OCI-LY7 (cell line): ENCODE measurements around the gene WBP4.

Source experiments
- EZH2phosphoT487 ChIP-seq: fragments of 200-600 bp; sonication (generic); IDR thresholded peaks from 2 replicates; pipeline ENCODE4 v1.6.1; 2018; ENCODE audit warnings: low read depth, borderline replicate concordance, mild to moderate bottlenecking, mixed run types, antibody characterized with exemption, low read length, moderate library complexity, mixed read lengths
- TF ChIP-seq, protein P1 (sequence below): fragments of 200-600 bp; sonication (generic); conservative IDR thresholded peaks from 2 replicates; pipeline ENCODE4 v1.5.1; 2014; ENCODE audit warnings: mild to moderate bottlenecking, antibody characterized with exemption, low read length, moderate library complexity, mixed read lengths

DNA sequence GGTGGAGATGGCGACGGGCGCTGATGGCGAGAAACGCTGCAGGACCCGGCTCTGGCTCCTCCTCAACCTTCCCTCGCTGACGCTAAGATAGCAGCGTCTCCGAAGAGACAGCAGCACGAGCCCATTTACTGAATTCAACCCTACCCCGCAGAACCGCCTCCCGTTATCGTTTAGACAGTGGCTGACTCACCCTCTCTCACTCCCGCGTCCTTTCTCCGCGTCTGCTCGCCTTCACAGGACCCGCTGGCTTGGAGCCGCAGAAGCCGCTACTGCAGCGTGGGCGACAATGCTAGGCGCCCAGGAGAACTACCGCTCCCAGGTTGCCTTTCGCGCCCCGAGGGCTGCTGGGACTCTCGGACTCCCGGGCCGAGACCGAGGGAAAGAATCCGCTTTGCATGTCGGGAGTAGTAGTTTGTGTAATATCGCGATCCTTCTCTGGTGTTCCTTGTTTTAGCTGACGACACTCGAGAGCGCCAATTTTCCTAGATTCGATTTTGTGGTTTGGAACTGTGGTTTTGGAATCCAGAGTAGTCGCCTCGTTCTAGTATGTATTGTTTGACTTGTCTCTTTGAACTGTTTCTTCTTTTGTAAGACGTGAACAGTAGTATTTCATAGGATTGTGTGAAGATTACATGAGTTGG, 71.3 kb downstream of the WBP4 start, which contains the start of gene KBTBD6:
- TF ChIP-seq, protein P1, sequence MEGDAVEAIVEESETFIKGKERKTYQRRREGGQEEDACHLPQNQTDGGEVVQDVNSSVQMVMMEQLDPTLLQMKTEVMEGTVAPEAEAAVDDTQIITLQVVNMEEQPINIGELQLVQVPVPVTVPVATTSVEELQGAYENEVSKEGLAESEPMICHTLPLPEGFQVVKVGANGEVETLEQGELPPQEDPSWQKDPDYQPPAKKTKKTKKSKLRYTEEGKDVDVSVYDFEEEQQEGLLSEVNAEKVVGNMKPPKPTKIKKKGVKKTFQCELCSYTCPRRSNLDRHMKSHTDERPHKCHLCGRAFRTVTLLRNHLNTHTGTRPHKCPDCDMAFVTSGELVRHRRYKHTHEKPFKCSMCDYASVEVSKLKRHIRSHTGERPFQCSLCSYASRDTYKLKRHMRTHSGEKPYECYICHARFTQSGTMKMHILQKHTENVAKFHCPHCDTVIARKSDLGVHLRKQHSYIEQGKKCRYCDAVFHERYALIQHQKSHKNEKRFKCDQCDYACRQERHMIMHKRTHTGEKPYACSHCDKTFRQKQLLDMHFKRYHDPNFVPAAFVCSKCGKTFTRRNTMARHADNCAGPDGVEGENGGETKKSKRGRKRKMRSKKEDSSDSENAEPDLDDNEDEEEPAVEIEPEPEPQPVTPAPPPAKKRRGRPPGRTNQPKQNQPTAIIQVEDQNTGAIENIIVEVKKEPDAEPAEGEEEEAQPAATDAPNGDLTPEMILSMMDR: no peak
- TF ChIP-seq EZH2phosphoT487: no peak
